Right lobe of liver (tissue), 4 donors: Measurements from ENCODE around the gene FKBP15.

Source experiments
- POLR2A ChIP-seq: fragments of 450-650 bp; IDR thresholded peaks from one replicate; pipeline ENCODE4 v1.6.1; 2017; ENCODE audit warnings: antibody characterized with exemption, mild to moderate bottlenecking
- TF ChIP-seq, protein P1 (sequence below), 4 donors: fragments of 200-600 bp in 3 of 4; fragments of 450-650 bp in 1 of 4; IDR thresholded peaks; one replicate each; pipeline versions ENCODE4 v1.5.1 to v1.8.0; 2016 to 2022; ENCODE audit warnings: antibody characterized with exemption in 4 of 4, mild to moderate bottlenecking in 2 of 4
- donor health status: DM: no; HTN: no; CAD: no.
- donor health status: DM: no; HTN: no; CAD: no.
- donor health status: DM: no; HTN: yes; CAD: no.

DNA sequence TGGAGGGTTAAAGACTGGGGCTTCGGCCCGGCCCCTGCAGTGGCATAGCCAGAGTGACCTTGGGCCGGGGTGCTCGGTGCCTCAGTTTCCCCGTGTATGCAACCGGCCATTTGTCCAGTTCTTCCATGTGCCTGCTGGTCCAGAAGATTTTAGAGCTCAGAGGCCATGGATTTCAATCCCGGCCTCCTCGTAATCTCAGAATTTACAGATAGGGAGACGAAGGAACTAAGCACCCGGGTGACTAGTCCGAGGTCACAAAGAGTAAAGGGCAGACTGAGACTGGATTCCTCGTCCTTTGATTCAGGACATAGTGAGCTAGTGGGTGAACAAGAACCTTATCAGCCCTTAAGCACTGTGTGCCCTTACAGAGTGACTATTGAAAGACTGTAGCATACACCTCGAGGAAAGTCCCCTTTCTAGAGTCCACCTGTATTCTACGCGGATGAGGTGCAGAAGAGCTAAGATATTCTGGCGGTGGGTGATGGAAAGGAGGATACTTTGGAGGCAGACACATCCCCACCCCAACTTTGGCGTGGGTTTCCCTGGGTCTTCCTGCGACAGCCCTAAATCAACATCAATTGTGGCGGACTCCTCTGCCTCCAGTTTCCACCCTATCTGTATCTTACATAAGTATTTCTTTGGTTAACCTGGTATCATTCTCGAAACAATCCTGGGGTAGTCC is 864 bp upstream of the FKBP15 start:
- TF ChIP-seq, protein P1, sequence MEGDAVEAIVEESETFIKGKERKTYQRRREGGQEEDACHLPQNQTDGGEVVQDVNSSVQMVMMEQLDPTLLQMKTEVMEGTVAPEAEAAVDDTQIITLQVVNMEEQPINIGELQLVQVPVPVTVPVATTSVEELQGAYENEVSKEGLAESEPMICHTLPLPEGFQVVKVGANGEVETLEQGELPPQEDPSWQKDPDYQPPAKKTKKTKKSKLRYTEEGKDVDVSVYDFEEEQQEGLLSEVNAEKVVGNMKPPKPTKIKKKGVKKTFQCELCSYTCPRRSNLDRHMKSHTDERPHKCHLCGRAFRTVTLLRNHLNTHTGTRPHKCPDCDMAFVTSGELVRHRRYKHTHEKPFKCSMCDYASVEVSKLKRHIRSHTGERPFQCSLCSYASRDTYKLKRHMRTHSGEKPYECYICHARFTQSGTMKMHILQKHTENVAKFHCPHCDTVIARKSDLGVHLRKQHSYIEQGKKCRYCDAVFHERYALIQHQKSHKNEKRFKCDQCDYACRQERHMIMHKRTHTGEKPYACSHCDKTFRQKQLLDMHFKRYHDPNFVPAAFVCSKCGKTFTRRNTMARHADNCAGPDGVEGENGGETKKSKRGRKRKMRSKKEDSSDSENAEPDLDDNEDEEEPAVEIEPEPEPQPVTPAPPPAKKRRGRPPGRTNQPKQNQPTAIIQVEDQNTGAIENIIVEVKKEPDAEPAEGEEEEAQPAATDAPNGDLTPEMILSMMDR (IDR thresholded peaks at IDR 0.05): no peak
- TF ChIP-seq POLR2A: no peak
